H1 (cell line): ENCODE results near the gene STYK1.

Source experiments
- CBX5 ChIP-seq: fragments of 300-800, 300-1000 bp; sonication (generic); IDR thresholded peaks from 2 replicates; pipeline ENCODE4 v1.7.1; 2016; ENCODE audit warnings: antibody characterized with exemption, low read length, low read depth
- CTCF ChIP-seq, 3 experiments: IDR thresholded peaks; 1 replicate in 2 of 3; 2 replicates in 1 of 3; pipeline versions ENCODE4 v1.5.1 to v1.6.1; 2011; ENCODE audit warnings: low read length in 3 of 3, mild to moderate bottlenecking in 3 of 3, inconsistent platforms in 2 of 3, low read depth in 1 of 3, moderate library complexity in 1 of 3; ENCODE audit not compliant: insufficient read depth in 1 of 3; ENCODE audit errors: control extremely low read depth in 1 of 3
- GABPA ChIP-seq: IDR thresholded peaks from 2 replicates; pipeline ENCODE4 v1.6.1; 2011; ENCODE audit warnings: mild to moderate bottlenecking, low read length, moderate library complexity, borderline replicate concordance; ENCODE audit not compliant: insufficient read depth
- GTF2F1 ChIP-seq: IDR thresholded peaks from 2 replicates; pipeline ENCODE4 v1.6.1; 2012; ENCODE audit warnings: low read depth, low read length, improper control_type of control experiment, borderline replicate concordance
- MAX ChIP-seq: IDR thresholded peaks from 2 replicates; pipeline ENCODE4 v1.6.1; 2012; ENCODE audit warnings: inconsistent platforms
- POLR2AphosphoS5 ChIP-seq: IDR thresholded peaks from 2 replicates; pipeline ENCODE4 v1.6.1; 2011; ENCODE audit warnings: low read depth, low read length
- RAD21 ChIP-seq, 2 experiments: IDR thresholded peaks in 1 of 2; conservative IDR thresholded peaks in 1 of 2; 2 replicates each; pipeline ENCODE4 v1.6.1; 2011; ENCODE audit warnings: low read depth in 2 of 2, low read length in 2 of 2, improper control_type of control experiment in 1 of 2, inconsistent platforms in 1 of 2, mild to moderate bottlenecking in 1 of 2, moderate library complexity in 1 of 2
- SIX5 ChIP-seq: IDR thresholded peaks from 2 replicates; pipeline ENCODE4 v1.6.1; 2011; ENCODE audit warnings: mild to moderate bottlenecking, low read depth, low read length
- SP1 ChIP-seq: IDR thresholded peaks from 2 replicates; pipeline ENCODE4 v1.6.1; 2011; ENCODE audit warnings: low read depth, low read length
- TAF1 ChIP-seq: IDR thresholded peaks from 2 replicates; pipeline ENCODE4 v1.6.1; 2011; ENCODE audit warnings: mild to moderate bottlenecking, low read depth, low read length

GRCh38 chr12:10601860-10602259, 72.0 kb downstream of the STYK1 start:
- TF ChIP-seq CBX5 (no peak), TAF1 (no peak), GTF2F1 (no peak), GABPA (no peak), POLR2AphosphoS5 (no peak), MAX (no peak), CTCF (IDR thresholded peaks at IDR 0.05; ENCODE audit: control extremely low read depth in 1 of 3, insufficient read depth in 1 of 3, low read depth in 1 of 3, low read length in 3 of 3) (no peak), SIX5 (no peak), RAD21 (IDR thresholded peaks at IDR 0.05 in 1 of 2, conservative IDR thresholded peaks at IDR 0.05 in 1 of 2; ENCODE audit: low read depth in 2 of 2, low read length in 2 of 2) (no peak), SP1 (no peak)
